K562 (cell line): ENCODE results near the gene SERPIND1. TPM values are rescaled to one million over a fixed set of nuclear protein-coding genes. Genes with fewer than 3 reads are reported as not detected.

Experiments used
- ATAC-seq: fragments of 200-7000 bp; cut with Tn5 transposase; 3 replicates; pipeline ENCODE4 v1.9.1; 2020; ENCODE audit warnings: moderate library complexity
- BruUV-seq: library from RNA; stranded (reverse); fragments of 400-500 nt; replicated peaks from 2 replicates; lab custom pipeline; 2021; lab: Mats Ljungman, UMichigan
- CTCF ChIA-PET: fragments of 300-600 bp; formaldehyde crosslinking; extraction: SDS; loops from one replicate; lab custom pipeline; 2021; ENCODE audit warnings: low intra/inter-chr PET ratio; lab: Yijun Ruan, JAX
- POLR2A ChIA-PET: fragments of 300-600, 350-650 bp; sonication (Branson Sonifier 250); formaldehyde crosslinking; extraction: SDS; loops from one replicate; lab custom pipeline; 2021; ENCODE audit warnings: antibody characterized with exemption, inconsistent platforms; lab: Yijun Ruan, JAX
- DNase-seq, 4 experiments: peaks; one replicate each; pipeline versions ENCODE4 v3.0.0 to v3.0.0-alpha.2; 2011 to 2018; ENCODE audit warnings: low spot score in 3 of 4, mixed read lengths in 3 of 4; ENCODE audit errors: extremely low read depth in 1 of 4
- FAIRE-seq: peaks from 2 replicates; lab custom pipeline; 2011; peaks lifted over from hg19 to GRCh38; lab: Jason Lieb, UNC
- H2AFZ ChIP-seq: 2 replicates; pipeline ENCODE4 v1.6.0; 2011; ENCODE audit warnings: low read depth, low read length, control low read depth, inconsistent platforms
- H3K27ac ChIP-seq: fragments of 200-600 bp; 3 replicates; pipeline ENCODE4 v1.8.0; 2011; ENCODE audit warnings: low read depth, mild to moderate bottlenecking, control low read depth, inconsistent platforms, low read length, moderate library complexity, mixed read lengths; ENCODE audit errors: extremely low read depth
- H3K27me3 ChIP-seq, 2 experiments: fragments of 300-600 bp in 1 of 2; 2 replicates in 1 of 2; 3 replicates in 1 of 2; pipeline versions ENCODE4 v1.6.0 to v1.8.0; 2011; ENCODE audit warnings: inconsistent platforms in 2 of 2, low read length in 2 of 2, mild to moderate bottlenecking in 1 of 2, mixed read lengths in 1 of 2, moderate library complexity in 1 of 2; ENCODE audit not compliant: control insufficient read depth in 2 of 2, insufficient read depth in 2 of 2
- H3K36me3 ChIP-seq: fragments of 300-600 bp; 3 replicates; pipeline ENCODE4 v1.8.0; 2011; ENCODE audit warnings: mild to moderate bottlenecking, low read length, inconsistent platforms; ENCODE audit not compliant: control insufficient read depth, insufficient read depth
- H3K4me1 ChIP-seq, 2 experiments: fragments of 200-600 bp in 1 of 2; replicated peaks in 1 of 2; 2 replicates in 1 of 2; 3 replicates in 1 of 2; pipeline versions ENCODE4 v1.5.1 to v1.8.0; 2011; ENCODE audit warnings: inconsistent platforms in 2 of 2, low read length in 2 of 2, mild to moderate bottlenecking in 1 of 2, mixed read lengths in 1 of 2, moderate library complexity in 1 of 2; ENCODE audit not compliant: control insufficient read depth in 2 of 2, insufficient read depth in 2 of 2
- H3K4me2 ChIP-seq: 2 replicates; pipeline ENCODE4 v1.6.1; 2011; ENCODE audit warnings: low read length, control low read depth, inconsistent platforms, mixed read lengths; ENCODE audit not compliant: insufficient read depth
- H3K4me3 ChIP-seq: fragments of 200-600 bp; sonication (generic), shearing (Covaris generic); 2 replicates; pipeline ENCODE4 v1.5.1; 2016; ENCODE audit warnings: control low read depth, inconsistent platforms
- H3K79me2 ChIP-seq: fragments of 200-600 bp; 3 replicates; pipeline ENCODE4 v1.8.0; 2011; ENCODE audit warnings: low read length, inconsistent platforms; ENCODE audit not compliant: control insufficient read depth, insufficient read depth
- H3K9ac ChIP-seq, 2 experiments: 2 replicates each; pipeline versions ENCODE4 v1.6.0 to v1.6.1; 2011; ENCODE audit warnings: low read depth in 2 of 2, low read length in 2 of 2, control low read depth in 1 of 2, inconsistent platforms in 1 of 2, mild to moderate bottlenecking in 1 of 2, mixed read lengths in 1 of 2; ENCODE audit not compliant: insufficient read depth in 1 of 2
- H3K9me1 ChIP-seq: one replicate; pipeline ENCODE4 v1.6.0; 2011; ENCODE audit warnings: inconsistent platforms, mild to moderate bottlenecking, low read length, moderate library complexity; ENCODE audit not compliant: control insufficient read depth, insufficient read depth
- H3K9me3 ChIP-seq: replicated peaks from 2 replicates; pipeline ENCODE4 v1.5.1; 2011; ENCODE audit warnings: low read depth, low read length, inconsistent platforms; ENCODE audit not compliant: control insufficient read depth, insufficient read depth
- H4K20me1 ChIP-seq: replicated peaks from 2 replicates; pipeline ENCODE4 v1.6.1; 2011; ENCODE audit warnings: low read length, inconsistent platforms, mixed read lengths; ENCODE audit not compliant: control insufficient read depth, insufficient read depth
- BCL6 ChIP-seq: fragments of 250-450 bp; sonication (Bioruptor Pico); IDR thresholded peaks from 2 replicates; pipeline ENCODE4 v1.4.0; 2020
- BRCA1 ChIP-seq, 2 experiments: fragments of 450-650 bp in 1 of 2; sonication (generic) in 1 of 2; formaldehyde crosslinking in 1 of 2; IDR thresholded peaks; 2 replicates each; pipeline versions ENCODE4 v1.5.0 to v1.6.1; 2017 to 2020; ENCODE audit warnings: mild to moderate bottlenecking in 1 of 2, missing genetic modification reagents in 1 of 2
- DMBX1 ChIP-seq: fragments of 250-450 bp; sonication (Bioruptor Pico); IDR thresholded peaks from 2 replicates; pipeline ENCODE4 v1.8.0; 2022; ENCODE audit warnings: inconsistent platforms, mild to moderate bottlenecking, moderate library complexity, borderline replicate concordance
- ELF4 ChIP-seq: fragments of 450-650 bp; formaldehyde crosslinking; IDR thresholded peaks from 2 replicates; pipeline ENCODE4 v1.4.0; 2022; ENCODE audit warnings: missing genetic modification characterization
- MECOM ChIP-seq: fragments of 250-450 bp; sonication (Bioruptor Pico); IDR thresholded peaks from 2 replicates; pipeline ENCODE4 v1.8.0; 2022; ENCODE audit warnings: inconsistent platforms
- RAD21 ChIP-seq, 2 experiments: fragments of 250-450 bp in 1 of 2; fragments of 450-650 bp in 1 of 2; sonication (Bioruptor Pico) in 1 of 2; formaldehyde crosslinking in 1 of 2; IDR thresholded peaks in 1 of 2; conservative IDR thresholded peaks in 1 of 2; 2 replicates each; pipeline versions ENCODE4 v1.4.0 to v1.8.0; 2020 to 2022; ENCODE audit warnings: mild to moderate bottlenecking in 2 of 2, moderate library complexity in 1 of 2
- ZFP30 ChIP-seq: fragments of 250-450 bp; sonication (Bioruptor Pico); IDR thresholded peaks from 2 replicates; pipeline ENCODE4 v1.8.0; 2022; ENCODE audit warnings: moderate library complexity, mild to moderate bottlenecking, inconsistent platforms, borderline replicate concordance
- ZKSCAN3 ChIP-seq: fragments of 250-450 bp; sonication (Bioruptor Pico); IDR thresholded peaks from 2 replicates; pipeline ENCODE4 v1.4.0; 2020
- ZNF140 ChIP-seq: fragments of 250-450 bp; sonication (Bioruptor Pico); IDR thresholded peaks from 2 replicates; pipeline ENCODE4 v1.8.0; 2021; ENCODE audit warnings: moderate library complexity, mild to moderate bottlenecking, inconsistent platforms
- ZNF197 ChIP-seq: fragments of 200-800 bp; sonication (Bioruptor generic); IDR thresholded peaks from 2 replicates; pipeline ENCODE4 v1.6.1; 2016; ENCODE audit warnings: low read depth, missing genetic modification characterization, missing compliant biosample characterization
- ZNF41 ChIP-seq: fragments of 250-450 bp; sonication (Bioruptor Pico); conservative IDR thresholded peaks from 2 replicates; pipeline ENCODE4 v1.4.0; 2020; ENCODE audit warnings: mild to moderate bottlenecking
- ZNF778 ChIP-seq: fragments of 450-650 bp; formaldehyde crosslinking; IDR thresholded peaks from 2 replicates; pipeline ENCODE4 v1.4.0; 2020; ENCODE audit warnings: mild to moderate bottlenecking, moderate library complexity
- WGBS: fragments of 100-300 bp; shearing (Covaris generic); methylation state at CpG from one replicate; pipeline ENCODE4 v1.1.6; 2016; ENCODE audit warnings: low coverage, mixed read lengths; ENCODE audit not compliant: insufficient coverage; ENCODE audit errors: missing lambda C conversion rate; 5-methylcytosine and 5-hydroxymethylcytosine counted together
- in situ Hi-C: fragments of 300-500 bp; cut with MboI; formaldehyde crosslinking; loops from 4 replicates; pipeline ENCODE4 v1.15.0; 2018; ENCODE audit warnings: inconsistent platforms, mixed read lengths
- intact Hi-C: fragments of 100-400 bp; cut with micrococcal nuclease; formaldehyde crosslinking; loops from 2 replicates; pipeline ENCODE4 v1.14.2; 2022
- polyA plus RNA-seq, 8 experiments: library from polyadenylated mRNA; depleted of rRNA in 4 of 8; stranded (reverse) in 5 of 8; unstranded in 3 of 8; fragments of >200 nt; fragmentation: Nextera tagmentation in 2 of 8; fragmentation: Illumina TruSeq in 1 of 8; extraction: Ambion mirVana in 2 of 8; extraction: Trizol in 1 of 8; gene quantifications; 2 replicates each; pipeline versions ENCODE4 v1.2.1 to v1.2.3, GENCODE V29; 2011 to 2014; ENCODE audit warnings: inconsistent platforms in 1 of 8, missing spikeins in 1 of 8
- total RNA-seq, 7 experiments: library from RNA; depleted of rRNA in 6 of 7; stranded (reverse); fragments of >200 nt in 6 of 7; fragmentation: Illumina TruSeq in 2 of 7; extraction: Trizol in 2 of 7; gene quantifications; 2 replicates each; pipeline versions ENCODE4 v1.2.1 to v1.2.3, GENCODE V29; 2011 to 2021; ENCODE audit warnings: low replicate concordance in 1 of 7
- TF ChIP-seq, protein P1 (sequence below): fragments of 250-450 bp; sonication (Bioruptor Pico); IDR thresholded peaks from 2 replicates; pipeline ENCODE4 v1.8.0; 2022; ENCODE audit warnings: moderate library complexity, mild to moderate bottlenecking, inconsistent platforms
- TF ChIP-seq, protein P2 (sequence below): fragments of 250-450 bp; sonication (Bioruptor Pico); IDR thresholded peaks from 2 replicates; pipeline ENCODE4 v1.8.0; 2022; ENCODE audit warnings: inconsistent platforms, mild to moderate bottlenecking, moderate library complexity, borderline replicate concordance
- TF ChIP-seq, protein P3 (sequence below), 2 experiments: IDR thresholded peaks in 1 of 2; conservative IDR thresholded peaks in 1 of 2; 2 replicates each; pipeline ENCODE4 v1.6.1; 2016; ENCODE audit warnings: low read depth in 2 of 2, mild to moderate bottlenecking in 1 of 2, missing compliant biosample characterization in 1 of 2, missing genetic modification characterization in 1 of 2, moderate library complexity in 1 of 2

The SERPIND1 gene
- total and polyA plus RNA-seq, 9 of the 15 experiments (the other 6 are each of a cell fraction or from before 2014, with no cell fraction given): 0.04 to 0.11 (median 0.09) TPM; not detected in 6

DNA sequence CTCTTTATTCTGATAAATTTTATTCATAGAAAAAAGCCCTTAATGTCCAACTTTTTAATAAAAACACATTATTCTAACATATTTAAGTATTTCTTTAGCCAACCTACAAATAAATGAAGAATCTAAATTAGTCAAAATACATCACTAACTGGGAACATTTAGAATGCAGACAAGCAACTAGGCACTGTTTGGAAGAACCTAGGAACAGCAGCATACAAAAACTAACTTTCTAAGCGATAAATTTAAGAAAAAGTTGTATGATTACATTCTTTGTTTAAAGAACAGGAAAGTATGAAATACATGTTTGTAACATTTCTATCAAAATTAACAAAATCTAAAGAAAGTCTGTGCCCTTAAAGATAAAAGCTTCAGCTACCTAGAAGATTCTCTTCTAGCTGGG is 49.4 kb downstream of the SERPIND1 start:
- ChIA-PET CTCF (no interaction called here), POLR2A (interaction anchor here (1.2 to 13.8 kb wide), 5 partner anchors 12 to 30 kb away, joined by 4 to 172 read pairs (median 10); no protein-coding TSS in a partner anchor)
- Histone ChIP-seq H3K4me3 (no peak overlapping the region), H3K9ac (no peak overlapping the region), H3K4me2 (no peak overlapping the region), H4K20me1 (peaks cover 5% of the 10 kb centered on the region; the same call in 1 of the 2 replicates), H3K27ac (no peak overlapping the region), H3K27me3 (no peaks in the 10 kb centered on the region), H3K9me1 (no peaks in the 10 kb centered on the region), H3K36me3 (peaks cover 58% of the 10 kb centered on the region), H3K79me2 (no peaks in the 10 kb centered on the region), H3K4me1 (no peaks in the 10 kb centered on the region), H3K9me3 (no peaks in the 10 kb centered on the region), H2AFZ (no peak overlapping the region)
- ATAC-seq: no peak
- FAIRE-seq: no peak
- in situ Hi-C loops (no loop called here), intact Hi-C loops (no loop called here)
- no TSS peak for BruUV-seq
- 95% methylated on average over 1 of the region's 1 CpG for WGBS
- DNase-seq: no peak
- TF ChIP-seq MECOM (CRISPR knock-in tag) (no peak), ZNF197 (no peak), ZFP30 (peak; percentile 72), ZKSCAN3 (CRISPR knock-in tag) (peak; percentile 47; the same call in 1 of the 2 replicates), ZNF778 (CRISPR knock-in tag) (peak; percentile 87; the same call in 1 of the 2 replicates), ELF4 (CRISPR knock-in tag) (no peak), ZNF41 (CRISPR knock-in tag) (0 out of 2 replicates have a peak, but pooled peaks have one; percentile 7), BRCA1 (IDR thresholded peaks at IDR 0.05) (no peak), BRCA1 (CRISPR knock-in tag; IDR thresholded peaks at IDR 0.05) (no peak), BCL6 (CRISPR knock-in tag) (0 out of 2 replicates have a peak, but pooled peaks have one; percentile 36), RAD21 (CRISPR knock-in tag; conservative IDR thresholded peaks at IDR 0.05 in 1 of 2, IDR thresholded peaks at IDR 0.05 in 1 of 2) (peak in 1 of 2 experiments; percentile 15; a peak in 1 of 4 replicates), ZNF140 (peak; percentile 56; the same call in 1 of the 2 replicates), DMBX1 (CRISPR knock-in tag) (no peak)
- TF ChIP-seq, protein P1, sequence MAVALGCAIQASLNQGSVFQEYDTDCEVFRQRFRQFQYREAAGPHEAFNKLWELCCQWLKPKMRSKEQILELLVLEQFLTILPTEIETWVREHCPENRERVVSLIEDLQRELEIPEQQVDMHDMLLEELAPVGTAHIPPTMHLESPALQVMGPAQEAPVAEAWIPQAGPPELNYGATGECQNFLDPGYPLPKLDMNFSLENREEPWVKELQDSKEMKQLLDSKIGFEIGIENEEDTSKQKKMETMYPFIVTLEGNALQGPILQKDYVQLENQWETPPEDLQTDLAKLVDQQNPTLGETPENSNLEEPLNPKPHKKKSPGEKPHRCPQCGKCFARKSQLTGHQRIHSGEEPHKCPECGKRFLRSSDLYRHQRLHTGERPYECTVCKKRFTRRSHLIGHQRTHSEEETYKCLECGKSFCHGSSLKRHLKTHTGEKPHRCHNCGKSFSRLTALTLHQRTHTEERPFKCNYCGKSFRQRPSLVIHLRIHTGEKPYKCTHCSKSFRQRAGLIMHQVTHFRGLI (CRISPR knock-in tag): 0 out of 2 replicates have a peak, but pooled peaks have one; percentile 41
- TF ChIP-seq, protein P2, sequence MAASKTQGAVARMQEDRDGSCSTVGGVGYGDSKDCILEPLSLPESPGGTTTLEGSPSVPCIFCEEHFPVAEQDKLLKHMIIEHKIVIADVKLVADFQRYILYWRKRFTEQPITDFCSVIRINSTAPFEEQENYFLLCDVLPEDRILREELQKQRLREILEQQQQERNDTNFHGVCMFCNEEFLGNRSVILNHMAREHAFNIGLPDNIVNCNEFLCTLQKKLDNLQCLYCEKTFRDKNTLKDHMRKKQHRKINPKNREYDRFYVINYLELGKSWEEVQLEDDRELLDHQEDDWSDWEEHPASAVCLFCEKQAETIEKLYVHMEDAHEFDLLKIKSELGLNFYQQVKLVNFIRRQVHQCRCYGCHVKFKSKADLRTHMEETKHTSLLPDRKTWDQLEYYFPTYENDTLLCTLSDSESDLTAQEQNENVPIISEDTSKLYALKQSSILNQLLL (CRISPR knock-in tag): peak; percentile 34; the same call in 1 of the 2 replicates
- TF ChIP-seq, protein P3, sequence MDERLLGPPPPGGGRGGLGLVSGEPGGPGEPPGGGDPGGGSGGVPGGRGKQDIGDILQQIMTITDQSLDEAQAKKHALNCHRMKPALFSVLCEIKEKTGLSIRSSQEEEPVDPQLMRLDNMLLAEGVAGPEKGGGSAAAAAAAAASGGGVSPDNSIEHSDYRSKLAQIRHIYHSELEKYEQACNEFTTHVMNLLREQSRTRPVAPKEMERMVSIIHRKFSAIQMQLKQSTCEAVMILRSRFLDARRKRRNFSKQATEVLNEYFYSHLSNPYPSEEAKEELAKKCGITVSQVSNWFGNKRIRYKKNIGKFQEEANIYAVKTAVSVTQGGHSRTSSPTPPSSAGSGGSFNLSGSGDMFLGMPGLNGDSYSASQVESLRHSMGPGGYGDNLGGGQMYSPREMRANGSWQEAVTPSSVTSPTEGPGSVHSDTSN (CRISPR knock-in tag; IDR thresholded peaks at IDR 0.05; ENCODE audit: low read depth): no peak
- TF ChIP-seq, protein P3 (tag; conservative IDR thresholded peaks at IDR 0.05; ENCODE audit: low read depth): 0 out of 2 replicates have a peak, but pooled peaks have one; percentile 12
